ENCODE data around the gene ZNF584. TPM values are rescaled to one million over a fixed set of nuclear protein-coding genes. Genes with fewer than 3 reads are reported as not detected.

Gene ZNF584
- total RNA-seq, 1 experiment from 2014 or later, result 4.9 TPM

DNA sequence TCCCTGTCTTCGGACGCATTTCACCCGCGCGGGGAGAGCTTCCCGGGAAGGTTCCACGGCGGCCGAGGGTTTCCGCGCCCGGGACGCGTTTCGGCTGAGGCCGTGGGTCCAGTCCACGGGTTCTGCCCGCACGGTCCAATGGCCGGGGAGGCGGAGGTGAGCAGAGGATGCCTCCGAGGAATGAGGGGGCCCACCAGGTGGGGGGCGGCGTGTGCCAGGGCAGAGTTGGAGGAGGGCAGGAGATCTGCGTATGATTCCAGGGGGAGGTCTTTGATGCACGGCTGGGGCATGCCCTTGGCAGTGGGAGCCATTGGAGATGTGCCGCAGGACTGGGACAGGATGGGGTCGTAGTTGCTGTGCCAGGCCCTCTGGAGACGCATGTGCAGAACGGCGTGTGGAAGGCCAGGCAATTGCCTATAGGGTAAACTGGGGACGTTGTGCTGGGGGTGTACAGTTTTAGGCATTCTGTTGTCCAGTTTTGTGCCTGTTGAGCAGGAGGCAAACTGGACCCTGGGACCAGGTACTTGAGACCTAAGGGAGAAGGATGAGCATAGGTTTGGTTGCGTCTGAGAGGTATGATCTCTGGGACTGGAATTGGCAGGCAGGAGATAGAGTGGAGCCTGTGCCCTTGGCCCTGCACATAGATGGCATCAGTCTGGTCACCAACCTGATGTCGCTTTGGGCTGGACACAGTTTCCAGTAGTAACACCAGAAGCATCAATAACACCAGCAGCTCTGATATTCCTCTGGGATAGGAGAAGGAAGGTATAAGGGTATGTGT, 751 bp downstream of the ZNF584 start:
- no peaks in the 10 kb centered on the region for H3K9me3 ChIP-seq
- peaks cover 16% of the 10 kb centered on the region for H3K4me1 ChIP-seq
- peak in 1 of 2 experiments; percentile 37 for DNase-seq
- POLR2A ChIA-PET, result interaction anchor here (0.5 to 1.0 kb wide), 11 partner anchors 9 to 135 kb away, joined by 3 to 14 read pairs (median 3); partner anchors contain the start of genes RNF225, TRIM28, ZBTB45 and ZNF324B
- CTCF ChIA-PET, result interaction anchor here (0.6 to 1.0 kb wide), 4 partner anchors 47 to 166 kb away, joined by 4 read pairs; partner anchors contain the start of genes ZBTB45, ZNF497 and ZSCAN22
- H3K36me3 Mint-ChIP-seq (ENCODE audit: insufficient read depth, unreplicated experiment), result peaks cover 17% of the 10 kb centered on the region
- peak overlapping the region; percentile 95 for H3K4me3 Mint-ChIP-seq (ENCODE audit: unreplicated experiment)
- intact Hi-C loops (cut with micrococcal nuclease; ENCODE audit: unreplicated experiment), result no loop called here
- H3K27me3 Mint-ChIP-seq (ENCODE audit: insufficient read depth, unreplicated experiment), result no peaks in the 10 kb centered on the region
- H3K4me3 ChIP-seq (ENCODE audit: low read depth, low read length), result peak overlapping the region; percentile 73
- H3K27me3 ChIP-seq (replicated peaks; ENCODE audit: control insufficient read depth, insufficient read depth, low read length), result no peaks in the 10 kb centered on the region
- no peaks in the 10 kb centered on the region; the same call in 1 of the 2 replicates for H3K36me3 ChIP-seq (ENCODE audit: control insufficient read depth, insufficient read depth, low read length)
- BruUV-seq (replicated peaks), result no TSS peak
- H3K9me3 Mint-ChIP-seq (ENCODE audit: unreplicated experiment), result no peaks in the 10 kb centered on the region
- peaks cover 22% of the 10 kb centered on the region for H3K4me1 Mint-ChIP-seq (ENCODE audit: low read depth, unreplicated experiment)
- TF ChIP-seq, protein P1, sequence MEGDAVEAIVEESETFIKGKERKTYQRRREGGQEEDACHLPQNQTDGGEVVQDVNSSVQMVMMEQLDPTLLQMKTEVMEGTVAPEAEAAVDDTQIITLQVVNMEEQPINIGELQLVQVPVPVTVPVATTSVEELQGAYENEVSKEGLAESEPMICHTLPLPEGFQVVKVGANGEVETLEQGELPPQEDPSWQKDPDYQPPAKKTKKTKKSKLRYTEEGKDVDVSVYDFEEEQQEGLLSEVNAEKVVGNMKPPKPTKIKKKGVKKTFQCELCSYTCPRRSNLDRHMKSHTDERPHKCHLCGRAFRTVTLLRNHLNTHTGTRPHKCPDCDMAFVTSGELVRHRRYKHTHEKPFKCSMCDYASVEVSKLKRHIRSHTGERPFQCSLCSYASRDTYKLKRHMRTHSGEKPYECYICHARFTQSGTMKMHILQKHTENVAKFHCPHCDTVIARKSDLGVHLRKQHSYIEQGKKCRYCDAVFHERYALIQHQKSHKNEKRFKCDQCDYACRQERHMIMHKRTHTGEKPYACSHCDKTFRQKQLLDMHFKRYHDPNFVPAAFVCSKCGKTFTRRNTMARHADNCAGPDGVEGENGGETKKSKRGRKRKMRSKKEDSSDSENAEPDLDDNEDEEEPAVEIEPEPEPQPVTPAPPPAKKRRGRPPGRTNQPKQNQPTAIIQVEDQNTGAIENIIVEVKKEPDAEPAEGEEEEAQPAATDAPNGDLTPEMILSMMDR (IDR thresholded peaks at IDR 0.05; ENCODE audit: insufficient read depth in 1 of 2, low read depth in 1 of 2, low read length in 1 of 2, severe bottlenecking in 1 of 2, unreplicated experiment in 1 of 2), result no peak
- H3K27ac Mint-ChIP-seq (ENCODE audit: unreplicated experiment), result peak overlapping the region; percentile 87

DNA sequence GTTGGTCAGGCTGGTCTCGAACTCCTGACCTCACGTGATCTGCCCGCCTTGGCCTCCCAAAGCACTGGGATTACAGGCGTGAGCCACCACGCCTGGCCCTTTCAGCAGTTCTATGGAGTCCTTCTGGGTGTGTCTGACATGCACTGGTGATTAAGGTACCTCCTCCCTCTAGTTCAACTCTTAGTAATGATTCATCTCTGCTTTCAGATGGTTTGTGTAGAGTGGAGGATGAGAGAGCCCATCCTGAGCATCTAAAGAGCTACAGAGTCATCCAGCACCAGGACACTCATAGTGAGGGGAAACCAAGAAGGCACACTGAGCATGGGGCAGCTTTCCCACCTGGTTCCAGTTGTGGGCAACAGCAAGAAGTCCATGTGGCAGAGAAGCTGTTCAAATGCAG, 8.2 kb downstream of the ZNF584 start:
- DNase-seq, result no peak
- no peaks in the 10 kb centered on the region for H3K27me3 ChIP-seq (replicated peaks; ENCODE audit: control insufficient read depth, insufficient read depth, low read length)
- ChIA-PET POLR2A (no interaction called here), CTCF (no interaction called here)
- H3K9me3 ChIP-seq, result no peaks in the 10 kb centered on the region
- no peaks in the 10 kb centered on the region for H3K27me3 Mint-ChIP-seq (ENCODE audit: insufficient read depth, unreplicated experiment)
- BruUV-seq (replicated peaks), result no TSS peak
- TF ChIP-seq, protein P1 (IDR thresholded peaks at IDR 0.05; ENCODE audit: insufficient read depth in 1 of 2, low read depth in 1 of 2, low read length in 1 of 2, severe bottlenecking in 1 of 2, unreplicated experiment in 1 of 2), result no peak
- H3K4me1 Mint-ChIP-seq (ENCODE audit: low read depth, unreplicated experiment), result no peaks in the 10 kb centered on the region
- H3K4me3 Mint-ChIP-seq (ENCODE audit: unreplicated experiment), result no peak overlapping the region
- no peaks in the 10 kb centered on the region for H3K4me1 ChIP-seq
- no peaks in the 10 kb centered on the region for H3K36me3 Mint-ChIP-seq (ENCODE audit: insufficient read depth, unreplicated experiment)
- no peak overlapping the region for H3K4me3 ChIP-seq (ENCODE audit: low read depth, low read length)
- intact Hi-C loops (cut with micrococcal nuclease; ENCODE audit: unreplicated experiment), result no loop called here
- peaks cover 8% of the 10 kb centered on the region for H3K9me3 Mint-ChIP-seq (ENCODE audit: unreplicated experiment)
- H3K36me3 ChIP-seq (ENCODE audit: control insufficient read depth, insufficient read depth, low read length), result no peaks in the 10 kb centered on the region; the same call in 1 of the 2 replicates
- H3K27ac Mint-ChIP-seq (ENCODE audit: unreplicated experiment), result no peak overlapping the region

GRCh38 chr19:58417071-58417470, 8.6 kb downstream of the ZNF584 start:
- Mint-ChIP-seq H3K4me3 (ENCODE audit: unreplicated experiment) (no peak overlapping the region), H3K4me1 (ENCODE audit: low read depth, unreplicated experiment) (no peaks in the 10 kb centered on the region), H3K27ac (ENCODE audit: unreplicated experiment) (no peak overlapping the region), H3K36me3 (ENCODE audit: insufficient read depth, unreplicated experiment) (no peaks in the 10 kb centered on the region), H3K27me3 (ENCODE audit: insufficient read depth, unreplicated experiment) (no peaks in the 10 kb centered on the region), H3K9me3 (ENCODE audit: unreplicated experiment) (peaks cover 8% of the 10 kb centered on the region)
- Histone ChIP-seq H3K27me3 (replicated peaks; ENCODE audit: control insufficient read depth, insufficient read depth, low read length) (no peaks in the 10 kb centered on the region), H3K4me3 (ENCODE audit: low read depth, low read length) (no peak overlapping the region), H3K9me3 (no peaks in the 10 kb centered on the region), H3K4me1 (no peaks in the 10 kb centered on the region), H3K36me3 (ENCODE audit: control insufficient read depth, insufficient read depth, low read length) (no peaks in the 10 kb centered on the region; the same call in 1 of the 2 replicates)
- no TSS peak for BruUV-seq (replicated peaks)
- intact Hi-C loops (cut with micrococcal nuclease; ENCODE audit: unreplicated experiment), result no loop called here
- ChIA-PET CTCF (no interaction called here), POLR2A (no interaction called here)
- TF ChIP-seq, protein P1 (IDR thresholded peaks at IDR 0.05; ENCODE audit: insufficient read depth in 1 of 2, low read depth in 1 of 2, low read length in 1 of 2, severe bottlenecking in 1 of 2, unreplicated experiment in 1 of 2), result no peak
- no peak for DNase-seq
